T-helper 2 cell treated with Interferon-gamma antibody and Interleukin-4, amounts not matched to agents 5 μg/mL and 100 μg/mL, for 36 hours (primary cell): ENCODE data around the gene PUM1.

Experiments used
- DNase-seq: peaks from one replicate; pipeline ENCODE4 v3.0.0; 2021; ENCODE audit warnings: low spot score
- H3K27ac Mint-ChIP-seq: one replicate; pipeline ENCODE4 v1.8.0; 2021; ENCODE audit warnings: mild to moderate bottlenecking, mixed read lengths
- H3K27me3 Mint-ChIP-seq: one replicate; pipeline ENCODE4 v1.8.0; 2021; ENCODE audit warnings: low read depth, mixed read lengths
- H3K36me3 Mint-ChIP-seq: one replicate; pipeline ENCODE4 v1.8.0; 2021; ENCODE audit warnings: low read depth, mixed read lengths
- H3K4me1 Mint-ChIP-seq: one replicate; pipeline ENCODE4 v1.8.0; 2021; ENCODE audit warnings: low read depth, mixed read lengths
- H3K4me3 Mint-ChIP-seq: one replicate; pipeline ENCODE4 v1.8.0; 2022; ENCODE audit warnings: mild to moderate bottlenecking, moderate library complexity, mixed read lengths
- H3K9me3 Mint-ChIP-seq: one replicate; pipeline ENCODE4 v1.8.0; 2021; ENCODE audit warnings: mixed read lengths

Gene PUM1

GRCh38 chr1:30887485-30888315, 177.8 kb downstream of the PUM1 start:
- Mint-ChIP-seq H3K27me3 (peaks cover 9% of the 10 kb centered on the region), H3K36me3 (no peaks in the 10 kb centered on the region), H3K4me1 (no peaks in the 10 kb centered on the region), H3K9me3 (no peaks in the 10 kb centered on the region), H3K27ac (no peak overlapping the region), H3K4me3 (no peak overlapping the region)
- no peak for DNase-seq

GRCh38 chr1:30886710-30887428, 178.6 kb downstream of the PUM1 start:
- no peak overlapping the region for H3K4me3 Mint-ChIP-seq
- H3K27ac Mint-ChIP-seq: no peak overlapping the region
- H3K27me3 Mint-ChIP-seq: peaks cover 13% of the 10 kb centered on the region
- H3K36me3 Mint-ChIP-seq: no peaks in the 10 kb centered on the region
- H3K4me1 Mint-ChIP-seq: no peaks in the 10 kb centered on the region
- no peaks in the 10 kb centered on the region for H3K9me3 Mint-ChIP-seq
- no peak for DNase-seq

- H3K27me3 Mint-ChIP-seq: peaks cover 17% of the 10 kb centered on the region
- no peaks in the 10 kb centered on the region for H3K9me3 Mint-ChIP-seq
- no peak overlapping the region for H3K27ac Mint-ChIP-seq
- H3K4me3 Mint-ChIP-seq: no peak overlapping the region
- H3K36me3 Mint-ChIP-seq: no peaks in the 10 kb centered on the region
- DNase-seq: no peak
- H3K4me1 Mint-ChIP-seq: peaks cover 2% of the 10 kb centered on the region
These were observed 179.7 kb downstream of the PUM1 start for GRCh38 chr1:30885570-30886522.

GRCh38 chr1:30884723-30885122, 180.8 kb downstream of the PUM1 start:
- Mint-ChIP-seq H3K9me3 (no peaks in the 10 kb centered on the region), H3K36me3 (no peaks in the 10 kb centered on the region), H3K27ac (no peak overlapping the region), H3K27me3 (peaks cover 17% of the 10 kb centered on the region), H3K4me3 (no peak overlapping the region), H3K4me1 (peaks cover 2% of the 10 kb centered on the region)
- DNase-seq: no peak

- peaks cover 2% of the 10 kb centered on the region for H3K4me1 Mint-ChIP-seq
- no peak for DNase-seq
- H3K36me3 Mint-ChIP-seq: no peaks in the 10 kb centered on the region
- no peak overlapping the region for H3K4me3 Mint-ChIP-seq
- peaks cover 14% of the 10 kb centered on the region for H3K27me3 Mint-ChIP-seq
- no peak overlapping the region for H3K27ac Mint-ChIP-seq
- H3K9me3 Mint-ChIP-seq: no peaks in the 10 kb centered on the region
These were observed 181.9 kb downstream of the PUM1 start for GRCh38 chr1:30883389-30884172.

GRCh38 chr1:30882678-30883388, 182.7 kb downstream of the PUM1 start:
- H3K4me3 Mint-ChIP-seq: no peak overlapping the region
- H3K27ac Mint-ChIP-seq: no peak overlapping the region
- H3K27me3 Mint-ChIP-seq: peaks cover 14% of the 10 kb centered on the region
- H3K9me3 Mint-ChIP-seq: no peaks in the 10 kb centered on the region
- no peak for DNase-seq
- no peaks in the 10 kb centered on the region for H3K36me3 Mint-ChIP-seq
- H3K4me1 Mint-ChIP-seq: peaks cover 2% of the 10 kb centered on the region
